Muscle layer of colon (tissue), 2 donors: ENCODE results near the gene SEC14L3.

ENCODE experiments used
- H3K27ac ChIP-seq: one replicate; pipeline ENCODE4 v1.7.0; 2013; ENCODE audit warnings: low read depth, mild to moderate bottlenecking, low read length, moderate library complexity
- H3K27me3 ChIP-seq, 2 donors: one replicate each; pipeline ENCODE4 v1.7.0; 2013; ENCODE audit warnings: low read length in 2 of 2, mild to moderate bottlenecking in 2 of 2; ENCODE audit not compliant: insufficient read depth in 2 of 2, control insufficient read depth in 1 of 2
- H3K36me3 ChIP-seq: one replicate; pipeline ENCODE4 v1.7.0; 2013; ENCODE audit warnings: mild to moderate bottlenecking, low read length; ENCODE audit not compliant: insufficient read depth
- H3K4me1 ChIP-seq: one replicate; pipeline ENCODE4 v1.7.0; 2013; ENCODE audit warnings: mild to moderate bottlenecking, low read length; ENCODE audit not compliant: insufficient read depth
- H3K4me3 ChIP-seq, 2 donors: one replicate each; pipeline ENCODE4 v1.7.0; 2013; ENCODE audit warnings: low read length in 2 of 2, low read depth in 1 of 2, mild to moderate bottlenecking in 1 of 2, moderate library complexity in 1 of 2
- H3K9ac ChIP-seq: one replicate; pipeline ENCODE4 v1.7.0; 2013; ENCODE audit warnings: low read length
- H3K9me3 ChIP-seq: one replicate; pipeline ENCODE4 v1.7.0; 2013; ENCODE audit warnings: mild to moderate bottlenecking, low read length
- donor health status: abdominal sarcoma.
- donor health status: Adenocarcinoma of cecum.

SEC14L3 gene

DNA sequence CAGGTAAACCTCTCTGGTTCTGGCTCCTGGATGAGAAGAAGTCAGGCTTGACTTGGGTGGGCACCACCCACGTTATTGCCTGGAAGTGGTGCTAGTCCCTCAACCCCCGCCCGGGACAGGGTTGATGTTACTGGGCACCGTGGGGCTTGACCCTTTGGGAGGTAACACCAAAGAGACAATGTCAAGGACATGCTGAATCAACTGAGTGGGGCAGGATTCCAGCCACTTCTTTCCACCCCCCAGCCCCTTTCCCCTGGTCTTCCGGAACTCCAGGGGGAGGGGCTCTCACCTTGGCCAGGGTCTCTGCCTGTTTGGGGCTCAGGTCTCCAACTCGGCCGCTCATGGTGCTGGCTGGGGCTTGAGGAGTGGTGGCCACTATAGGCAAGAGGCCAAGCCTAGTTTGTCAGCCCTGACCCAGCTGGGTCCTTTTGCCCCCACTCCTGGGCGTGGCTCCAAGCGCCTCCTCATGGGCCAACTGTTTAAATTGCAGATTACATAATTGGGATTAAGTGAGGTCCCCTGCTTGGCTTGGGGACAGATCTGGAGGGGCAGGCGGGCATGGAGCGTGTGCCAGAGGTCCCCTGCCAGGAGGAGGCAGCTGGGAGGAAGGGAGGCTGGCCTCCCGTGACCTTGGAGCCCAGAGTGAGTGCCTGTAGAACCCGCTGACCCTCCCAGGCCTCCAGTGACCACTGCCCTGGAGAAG is at the start of gene SEC14L3:
Gene SEC14L3 (minus strand): TSS at position 402 of the 703 bp plus-strand sequence. CDS start 59 bp downstream, at position 343.
- Histone ChIP-seq H3K36me3 (no peaks in the 10 kb centered on the region), H3K27me3 (peaks cover 0 to 7% of the 10 kb centered on the region in 2 donors), H3K27ac (no peak within 1 kb of the TSS), H3K9me3 (no peaks in the 10 kb centered on the region), H3K9ac (no peak within 1 kb of the TSS), H3K4me3 (no peak within 1 kb of the TSS), H3K4me1 (no peaks in the 10 kb centered on the region)

GRCh38 chr22:30519842-30520425 is 48.1 kb upstream of the SEC14L3 start:
- Histone ChIP-seq H3K4me1 (no peaks in the 10 kb centered on the region), H3K9ac (no peak overlapping the region), H3K36me3 (no peaks in the 10 kb centered on the region), H3K4me3 (no peak overlapping the region), H3K27me3 (no peaks in the 10 kb centered on the region), H3K27ac (no peak overlapping the region), H3K9me3 (no peaks in the 10 kb centered on the region)

DNA sequence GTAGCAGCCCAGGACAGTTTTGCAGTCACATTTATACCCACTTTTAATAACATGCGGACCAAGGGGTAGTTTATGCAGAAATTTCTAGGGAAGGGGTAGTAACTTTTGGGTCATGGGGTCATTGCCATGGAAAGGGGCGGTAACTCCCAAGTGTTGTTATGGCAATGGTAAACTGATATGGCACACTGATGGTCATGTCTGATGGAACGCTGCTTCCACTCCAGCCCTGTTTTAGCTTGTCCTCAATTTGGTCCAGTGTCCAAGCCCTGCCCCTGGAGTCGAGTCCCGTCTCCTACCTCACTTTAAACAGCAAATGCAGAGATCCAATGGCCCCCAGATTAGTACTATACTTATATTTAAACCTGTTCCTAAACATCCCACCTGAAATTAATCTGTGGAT is 44.9 kb upstream of the SEC14L3 start:
- no peak overlapping the region for H3K27ac ChIP-seq

DNA sequence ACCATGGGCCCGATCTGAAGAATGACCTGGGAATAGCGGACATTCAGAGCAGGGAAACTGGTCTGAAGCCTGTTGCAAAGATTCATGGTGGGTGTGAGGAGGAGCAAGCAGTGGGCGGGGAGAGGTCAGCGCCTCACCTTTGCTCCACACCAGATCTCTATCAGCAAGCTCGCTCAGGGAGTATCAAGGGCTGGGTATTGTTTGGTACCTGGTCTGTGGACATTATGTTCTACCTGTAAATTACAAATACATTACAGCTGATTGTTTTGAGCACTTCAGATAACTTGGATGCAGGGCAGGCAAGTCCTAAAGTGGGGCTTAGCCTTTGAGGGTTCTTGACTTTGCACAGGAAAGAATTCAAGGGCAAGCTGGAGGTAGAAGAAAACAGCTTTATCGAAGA is 44.5 kb upstream of the SEC14L3 start:
- H3K4me1 ChIP-seq = no peaks in the 10 kb centered on the region
- no peak overlapping the region for H3K4me3 ChIP-seq
- H3K9ac ChIP-seq = no peak overlapping the region
- no peak overlapping the region for H3K27ac ChIP-seq
- H3K27me3 ChIP-seq = no peaks in the 10 kb centered on the region
- H3K36me3 ChIP-seq = no peaks in the 10 kb centered on the region
- H3K9me3 ChIP-seq = no peaks in the 10 kb centered on the region

More for the DNA sequence above, 44.9 kb upstream of the SEC14L3 start:
- H3K4me3 ChIP-seq = no peak overlapping the region
- H3K36me3 ChIP-seq = no peaks in the 10 kb centered on the region
- H3K4me1 ChIP-seq = no peaks in the 10 kb centered on the region
- H3K9me3 ChIP-seq = no peaks in the 10 kb centered on the region
- no peak overlapping the region for H3K9ac ChIP-seq
- H3K27me3 ChIP-seq = no peaks in the 10 kb centered on the region

- Histone ChIP-seq H3K9ac (no peak overlapping the region), H3K4me3 (no peak overlapping the region), H3K27ac (no peak overlapping the region), H3K27me3 (no peaks in the 10 kb centered on the region), H3K4me1 (no peaks in the 10 kb centered on the region), H3K9me3 (no peaks in the 10 kb centered on the region), H3K36me3 (no peaks in the 10 kb centered on the region)
These were observed 42.4 kb upstream of the SEC14L3 start for GRCh38 chr22:30514252-30514651.

DNA sequence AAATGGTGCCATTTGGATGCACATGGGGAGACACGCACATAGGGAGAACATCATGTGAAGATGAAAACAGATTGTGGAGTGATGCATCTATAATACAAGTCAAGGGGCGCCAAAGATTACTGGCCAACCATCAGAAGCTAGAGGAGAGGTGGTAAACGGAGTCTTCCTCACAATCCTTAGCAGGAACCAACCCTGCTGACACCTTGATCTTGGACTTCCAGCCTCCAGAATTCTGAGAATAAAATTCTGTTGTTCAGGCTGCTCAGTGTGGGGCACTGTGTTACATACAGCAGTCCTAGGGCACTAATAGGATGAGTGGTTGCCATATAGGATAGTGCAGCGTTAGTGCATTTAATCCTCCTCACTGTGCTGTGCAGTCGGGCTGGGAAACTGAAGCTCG is 41.6 kb upstream of the SEC14L3 start:
- no peaks in the 10 kb centered on the region for H3K27me3 ChIP-seq
- no peak overlapping the region for H3K4me3 ChIP-seq
- no peaks in the 10 kb centered on the region for H3K36me3 ChIP-seq
- H3K9ac ChIP-seq = no peak overlapping the region
- no peak overlapping the region for H3K27ac ChIP-seq
- H3K9me3 ChIP-seq = no peaks in the 10 kb centered on the region
- H3K4me1 ChIP-seq = no peaks in the 10 kb centered on the region

GRCh38 chr22:30511911-30512310 is 40.1 kb upstream of the SEC14L3 start:
- H3K27ac ChIP-seq = no peak overlapping the region
- H3K36me3 ChIP-seq = no peaks in the 10 kb centered on the region
- H3K9me3 ChIP-seq = no peaks in the 10 kb centered on the region
- no peaks in the 10 kb centered on the region for H3K27me3 ChIP-seq
- no peaks in the 10 kb centered on the region for H3K4me1 ChIP-seq
- H3K9ac ChIP-seq = no peak overlapping the region
- no peak overlapping the region for H3K4me3 ChIP-seq

GRCh38 chr22:30511109-30511508 is 39.3 kb upstream of the SEC14L3 start:
- H3K27ac ChIP-seq = no peak overlapping the region
- no peaks in the 10 kb centered on the region for H3K27me3 ChIP-seq
- no peaks in the 10 kb centered on the region for H3K36me3 ChIP-seq
- H3K4me3 ChIP-seq = no peak overlapping the region
- no peak overlapping the region for H3K9ac ChIP-seq
- H3K9me3 ChIP-seq = no peaks in the 10 kb centered on the region
- no peaks in the 10 kb centered on the region for H3K4me1 ChIP-seq

DNA sequence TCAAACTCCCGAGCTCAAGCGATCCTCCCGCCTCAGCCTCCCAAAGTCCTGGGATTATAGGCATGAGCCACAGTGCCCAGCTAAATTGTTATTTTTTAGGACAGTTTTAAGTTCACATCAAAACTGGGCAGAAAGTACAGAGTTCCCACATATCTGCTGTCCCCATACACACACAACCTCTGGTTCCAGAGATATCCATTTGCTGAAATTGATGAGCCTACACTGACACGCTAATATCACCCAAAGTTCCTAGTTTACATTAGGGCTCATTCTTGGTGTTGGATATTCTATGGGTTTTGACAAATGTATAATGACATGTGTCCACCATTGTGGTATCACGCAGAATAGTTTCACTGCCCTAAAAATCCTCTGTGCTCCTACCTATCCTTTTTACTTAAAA is 36.4 kb upstream of the SEC14L3 start:
- no peak overlapping the region for H3K4me3 ChIP-seq
- peaks cover 0 to 23% of the 10 kb centered on the region in 2 donors for H3K27me3 ChIP-seq
- H3K4me1 ChIP-seq = no peaks in the 10 kb centered on the region
- H3K27ac ChIP-seq = no peak overlapping the region
- no peaks in the 10 kb centered on the region for H3K36me3 ChIP-seq
- H3K9me3 ChIP-seq = no peaks in the 10 kb centered on the region
- no peak overlapping the region for H3K9ac ChIP-seq

DNA sequence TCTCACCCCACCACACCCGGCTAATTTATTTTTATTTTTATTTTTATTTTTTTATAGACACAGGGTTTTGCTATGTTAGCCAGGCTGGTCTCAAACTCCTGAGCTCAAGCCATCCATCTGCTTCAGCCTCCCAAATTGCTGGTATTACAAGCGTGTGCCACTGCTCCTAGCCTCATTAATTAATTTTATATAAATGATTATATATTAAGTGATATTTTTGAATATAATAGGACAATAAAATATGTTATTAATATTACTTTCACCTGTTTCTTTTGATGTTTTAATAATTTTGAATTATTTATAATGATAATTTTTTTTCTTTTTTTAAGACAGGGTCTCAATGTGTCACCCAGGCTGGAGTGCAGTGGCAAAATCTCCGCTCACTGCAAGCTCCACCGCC is 35.9 kb upstream of the SEC14L3 start:
- Histone ChIP-seq H3K4me1 (no peaks in the 10 kb centered on the region), H3K27me3 (peaks cover 0 to 23% of the 10 kb centered on the region in 2 donors), H3K4me3 (no peak overlapping the region), H3K36me3 (no peaks in the 10 kb centered on the region), H3K9me3 (no peaks in the 10 kb centered on the region), H3K27ac (no peak overlapping the region), H3K9ac (no peak overlapping the region)

GRCh38 chr22:30506507-30506968 is 34.7 kb upstream of the SEC14L3 start:
- Histone ChIP-seq H3K36me3 (no peaks in the 10 kb centered on the region), H3K9ac (no peak overlapping the region), H3K27ac (no peak overlapping the region), H3K4me1 (no peaks in the 10 kb centered on the region), H3K9me3 (no peaks in the 10 kb centered on the region), H3K4me3 (no peak overlapping the region), H3K27me3 (peaks cover 6 to 23% of the 10 kb centered on the region in 2 donors)

DNA sequence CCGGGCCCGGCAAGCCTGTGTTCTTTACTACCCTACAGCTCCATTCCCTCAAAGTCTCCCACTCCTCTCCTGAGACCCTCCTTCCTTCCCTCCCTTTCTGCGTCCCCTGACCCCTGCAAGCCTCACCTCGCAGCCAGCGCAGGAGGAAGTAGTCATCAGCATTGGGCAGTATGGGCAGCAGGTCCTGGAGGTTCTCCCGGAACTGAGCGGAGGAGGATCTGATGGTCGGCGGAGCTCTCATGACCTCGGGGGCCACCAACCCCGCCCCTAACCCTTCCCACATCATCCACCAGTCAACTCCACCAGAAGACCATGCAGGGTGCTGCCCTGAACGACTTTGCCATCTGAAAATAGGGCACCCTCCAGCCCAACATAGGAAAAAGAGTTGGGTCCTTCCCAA is 31.7 kb upstream of the SEC14L3 start:
- no peak overlapping the region for H3K4me3 ChIP-seq
- peaks cover 6 to 23% of the 10 kb centered on the region in 2 donors for H3K27me3 ChIP-seq

More for the DNA sequence above, 31.7 kb upstream of the SEC14L3 start:
- Histone ChIP-seq H3K4me1 (no peaks in the 10 kb centered on the region), H3K9me3 (no peaks in the 10 kb centered on the region), H3K36me3 (no peaks in the 10 kb centered on the region), H3K27ac (no peak overlapping the region), H3K9ac (no peak overlapping the region)
